BE2C (cell line): ENCODE measurements around the gene DKK1.

Experiments used
- DNase-seq: peaks from one replicate; pipeline ENCODE4 v3.0.0-alpha.2; 2020
- H3K27me3 ChIP-seq: fragments of 250-450 bp; sonication (Bioruptor Pico); 2 replicates; pipeline ENCODE4 v1.5.1; 2020; ENCODE audit warnings: mild to moderate bottlenecking
- H3K36me3 ChIP-seq: fragments of 250-450 bp; sonication (Bioruptor Pico); 2 replicates; pipeline ENCODE4 v1.5.1; 2020; ENCODE audit warnings: mild to moderate bottlenecking
- H3K4me1 ChIP-seq: fragments of 250-450 bp; sonication (Bioruptor Pico); 2 replicates; pipeline ENCODE4 v1.5.1; 2020
- H3K4me3 ChIP-seq: 2 replicates; pipeline ENCODE4 v1.5.1; 2011; ENCODE audit warnings: low read depth, low read length
- H3K9me3 ChIP-seq: fragments of 250-450 bp; sonication (Bioruptor Pico); 2 replicates; pipeline ENCODE4 v1.5.1; 2020
- TF ChIP-seq, protein P1 (sequence below): IDR thresholded peaks from 2 replicates; pipeline ENCODE4 v1.5.1; 2012; ENCODE audit warnings: mild to moderate bottlenecking, low read depth, low read length

DKK1 gene

DNA sequence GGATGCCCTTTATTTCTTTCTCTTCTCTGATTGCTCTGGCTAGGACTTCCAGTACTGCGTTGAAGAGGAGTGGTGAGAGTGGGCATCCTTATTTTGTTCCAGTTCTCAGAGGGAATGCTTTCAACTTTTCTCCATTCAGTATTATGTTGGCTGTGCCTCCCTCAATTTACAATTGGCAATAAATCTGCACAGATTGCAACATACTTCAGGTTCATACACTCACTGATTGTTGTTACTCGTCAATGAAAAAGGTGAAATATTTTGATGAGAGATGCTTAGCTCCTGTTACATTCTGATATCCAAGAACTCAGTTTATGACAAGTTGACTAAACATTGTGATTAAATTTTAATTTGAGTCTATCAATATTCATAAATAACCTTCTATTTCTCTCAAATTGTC, 37.9 kb upstream of the DKK1 start:
- Histone ChIP-seq H3K4me3 (no peak overlapping the region), H3K9me3 (no peaks in the 10 kb centered on the region), H3K4me1 (no peaks in the 10 kb centered on the region), H3K36me3 (no peaks in the 10 kb centered on the region), H3K27me3 (no peaks in the 10 kb centered on the region)
- TF ChIP-seq, protein P1, sequence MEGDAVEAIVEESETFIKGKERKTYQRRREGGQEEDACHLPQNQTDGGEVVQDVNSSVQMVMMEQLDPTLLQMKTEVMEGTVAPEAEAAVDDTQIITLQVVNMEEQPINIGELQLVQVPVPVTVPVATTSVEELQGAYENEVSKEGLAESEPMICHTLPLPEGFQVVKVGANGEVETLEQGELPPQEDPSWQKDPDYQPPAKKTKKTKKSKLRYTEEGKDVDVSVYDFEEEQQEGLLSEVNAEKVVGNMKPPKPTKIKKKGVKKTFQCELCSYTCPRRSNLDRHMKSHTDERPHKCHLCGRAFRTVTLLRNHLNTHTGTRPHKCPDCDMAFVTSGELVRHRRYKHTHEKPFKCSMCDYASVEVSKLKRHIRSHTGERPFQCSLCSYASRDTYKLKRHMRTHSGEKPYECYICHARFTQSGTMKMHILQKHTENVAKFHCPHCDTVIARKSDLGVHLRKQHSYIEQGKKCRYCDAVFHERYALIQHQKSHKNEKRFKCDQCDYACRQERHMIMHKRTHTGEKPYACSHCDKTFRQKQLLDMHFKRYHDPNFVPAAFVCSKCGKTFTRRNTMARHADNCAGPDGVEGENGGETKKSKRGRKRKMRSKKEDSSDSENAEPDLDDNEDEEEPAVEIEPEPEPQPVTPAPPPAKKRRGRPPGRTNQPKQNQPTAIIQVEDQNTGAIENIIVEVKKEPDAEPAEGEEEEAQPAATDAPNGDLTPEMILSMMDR: no peak
- DNase-seq: no peak

DNA sequence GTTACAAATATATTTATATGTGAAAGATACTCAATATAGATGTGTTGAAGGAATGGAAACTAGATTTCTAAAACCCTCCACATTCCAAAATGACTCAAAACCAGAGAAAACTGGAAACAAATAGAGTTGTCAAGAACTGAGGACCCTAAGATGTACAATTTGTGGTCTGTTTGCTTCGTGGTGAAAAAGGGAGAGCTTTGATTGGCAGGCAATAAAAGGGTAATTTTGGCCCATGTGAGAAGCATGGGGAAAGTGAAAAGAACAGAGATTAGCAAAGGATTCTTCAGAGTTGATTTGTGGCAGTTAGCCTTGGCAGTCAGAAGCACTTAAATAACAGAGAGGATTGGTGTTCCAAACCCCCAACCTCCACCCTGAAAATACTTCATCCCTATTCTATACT, 37.1 kb upstream of the DKK1 start:
- Histone ChIP-seq H3K4me3 (no peak overlapping the region), H3K27me3 (no peaks in the 10 kb centered on the region), H3K9me3 (no peaks in the 10 kb centered on the region), H3K4me1 (no peaks in the 10 kb centered on the region), H3K36me3 (no peaks in the 10 kb centered on the region)
- TF ChIP-seq, protein P1: no peak
- no peak for DNase-seq

GRCh38 chr10:52279546-52279945, 34.5 kb upstream of the DKK1 start:
- Histone ChIP-seq H3K9me3 (no peaks in the 10 kb centered on the region), H3K4me3 (no peak overlapping the region), H3K36me3 (no peaks in the 10 kb centered on the region), H3K27me3 (no peaks in the 10 kb centered on the region), H3K4me1 (no peaks in the 10 kb centered on the region)
- DNase-seq: no peak
- TF ChIP-seq, protein P1: no peak

GRCh38 chr10:52280051-52280450, 34.0 kb upstream of the DKK1 start:
- no peak overlapping the region for H3K4me3 ChIP-seq
- no peaks in the 10 kb centered on the region for H3K4me1 ChIP-seq
- TF ChIP-seq, protein P1: no peak
- H3K27me3 ChIP-seq: no peaks in the 10 kb centered on the region
- H3K9me3 ChIP-seq: no peaks in the 10 kb centered on the region
- no peak for DNase-seq
- no peaks in the 10 kb centered on the region for H3K36me3 ChIP-seq

DNA sequence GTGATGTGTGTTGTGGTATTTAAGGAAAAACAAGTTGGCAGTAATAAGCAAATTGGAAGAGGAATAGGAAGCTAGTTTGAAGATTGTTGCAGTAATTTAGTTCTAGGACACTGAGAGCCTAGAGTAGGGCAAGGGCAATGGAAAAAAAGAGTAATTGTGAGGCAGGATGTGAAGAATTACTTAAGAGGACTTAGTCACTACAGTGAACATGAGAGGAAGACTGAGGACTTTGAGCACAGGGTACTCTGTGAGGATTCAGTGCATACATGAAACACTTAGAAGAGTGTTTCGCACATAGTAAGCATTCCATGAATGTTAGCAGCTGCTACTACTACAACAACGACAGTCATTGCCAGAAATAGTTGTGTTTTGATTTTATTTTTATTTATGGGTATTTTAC, 30.9 kb upstream of the DKK1 start:
- TF ChIP-seq, protein P1: no peak

DNA sequence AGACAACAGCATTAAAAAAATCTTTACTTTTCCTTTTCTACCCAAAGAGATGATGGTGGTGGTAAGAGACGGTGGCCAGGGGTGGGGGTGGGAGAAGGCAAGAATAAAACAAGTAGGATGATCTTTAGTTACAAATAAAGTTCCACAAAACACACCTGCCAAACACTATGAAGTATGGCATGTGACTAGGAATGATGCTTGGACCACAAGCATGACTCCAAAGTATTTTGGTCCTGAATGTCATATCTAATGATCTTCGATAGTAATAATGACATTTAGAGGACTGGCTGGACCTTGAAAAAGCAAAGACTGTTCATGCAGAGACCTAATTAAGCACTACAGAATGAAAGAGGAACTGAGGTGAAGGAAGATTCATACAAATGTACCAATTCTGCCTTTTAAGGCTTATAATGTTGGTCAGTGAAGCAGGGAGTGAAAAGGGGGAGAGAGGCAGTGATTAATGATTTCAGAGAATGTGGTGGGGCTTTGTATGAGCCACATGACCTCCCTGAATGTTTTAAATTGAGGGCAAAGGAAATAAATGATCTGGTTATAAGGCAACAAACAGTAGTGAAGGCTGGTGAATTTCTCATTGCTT, 29.6 kb upstream of the DKK1 start:
- Histone ChIP-seq H3K4me3 (no peak overlapping the region), H3K27me3 (no peaks in the 10 kb centered on the region), H3K36me3 (no peaks in the 10 kb centered on the region), H3K4me1 (no peaks in the 10 kb centered on the region), H3K9me3 (no peaks in the 10 kb centered on the region)
- TF ChIP-seq, protein P1: no peak
- no peak for DNase-seq

More for the DNA sequence above, 30.9 kb upstream of the DKK1 start:
- DNase-seq: no peak
- no peaks in the 10 kb centered on the region for H3K4me1 ChIP-seq
- no peaks in the 10 kb centered on the region for H3K9me3 ChIP-seq
- H3K36me3 ChIP-seq: no peaks in the 10 kb centered on the region
- H3K4me3 ChIP-seq: no peak overlapping the region
- H3K27me3 ChIP-seq: no peaks in the 10 kb centered on the region
